AG04449 (cell line): Measurements from ENCODE around the gene UBXN10.
"Not testable (repeated sequence)": the region's sequence is repeated elsewhere in the genome, so short reads cannot be mapped to it uniquely, and the experiment has no call there.

Experiments used
- CTCF ChIA-PET: fragments of 350-600 bp; formaldehyde crosslinking; extraction: SDS; loops from one replicate; lab custom pipeline; 2021; ENCODE audit warnings: antibody characterized with exemption; lab: Yijun Ruan, JAX
- POLR2A ChIA-PET: fragments of 400-600, 350-600 bp; formaldehyde crosslinking; extraction: SDS; loops from one replicate; lab custom pipeline; 2020; ENCODE audit warnings: antibody characterized with exemption, inconsistent platforms; lab: Yijun Ruan, JAX
- DNase-seq: peaks from one replicate; pipeline ENCODE4 v3.0.0-alpha.2; 2010; ENCODE audit warnings: low read depth, low spot score
- H3K4me3 ChIP-seq: 2 replicates; pipeline ENCODE4 v1.5.1; 2011; ENCODE audit warnings: low read depth, mild to moderate bottlenecking, control low read depth, low read length
- TF ChIP-seq, protein P1 (sequence below): IDR thresholded peaks from one replicate; pipeline ENCODE4 v1.5.1; 2011; ENCODE audit warnings: mild to moderate bottlenecking, moderate library complexity, low read length, control low read depth, inconsistent platforms; ENCODE audit not compliant: insufficient read depth; ENCODE audit errors: missing control alignments

UBXN10 gene

DNA sequence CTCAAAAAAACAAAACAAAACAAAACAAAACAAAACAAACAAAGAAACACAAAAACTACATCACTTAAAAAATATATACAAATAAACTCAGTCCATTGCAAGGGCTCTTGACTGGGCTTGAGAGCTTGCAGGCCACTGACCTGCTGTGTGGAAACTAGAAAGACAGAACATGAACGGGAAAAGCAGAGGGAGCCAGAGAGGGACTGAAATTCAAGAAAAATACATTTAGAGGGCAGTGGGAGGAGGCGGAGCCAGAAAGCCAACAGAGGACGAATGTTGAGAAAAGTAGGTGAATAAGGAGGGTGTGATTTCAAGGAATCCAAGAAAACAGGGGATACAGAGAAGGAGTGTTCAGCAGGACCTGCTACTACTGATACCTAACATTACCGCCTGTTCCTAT lies 41.8 kb downstream of the UBXN10 start:
- DNase-seq: no peak
- ChIA-PET POLR2A (no interaction called here), CTCF (interaction anchor here (1.0 to 2.7 kb wide), 4 partner anchors 15 to 266 kb away, joined by 4 to 10 read pairs (median 5); no protein-coding TSS in a partner anchor)
- TF ChIP-seq, protein P1, sequence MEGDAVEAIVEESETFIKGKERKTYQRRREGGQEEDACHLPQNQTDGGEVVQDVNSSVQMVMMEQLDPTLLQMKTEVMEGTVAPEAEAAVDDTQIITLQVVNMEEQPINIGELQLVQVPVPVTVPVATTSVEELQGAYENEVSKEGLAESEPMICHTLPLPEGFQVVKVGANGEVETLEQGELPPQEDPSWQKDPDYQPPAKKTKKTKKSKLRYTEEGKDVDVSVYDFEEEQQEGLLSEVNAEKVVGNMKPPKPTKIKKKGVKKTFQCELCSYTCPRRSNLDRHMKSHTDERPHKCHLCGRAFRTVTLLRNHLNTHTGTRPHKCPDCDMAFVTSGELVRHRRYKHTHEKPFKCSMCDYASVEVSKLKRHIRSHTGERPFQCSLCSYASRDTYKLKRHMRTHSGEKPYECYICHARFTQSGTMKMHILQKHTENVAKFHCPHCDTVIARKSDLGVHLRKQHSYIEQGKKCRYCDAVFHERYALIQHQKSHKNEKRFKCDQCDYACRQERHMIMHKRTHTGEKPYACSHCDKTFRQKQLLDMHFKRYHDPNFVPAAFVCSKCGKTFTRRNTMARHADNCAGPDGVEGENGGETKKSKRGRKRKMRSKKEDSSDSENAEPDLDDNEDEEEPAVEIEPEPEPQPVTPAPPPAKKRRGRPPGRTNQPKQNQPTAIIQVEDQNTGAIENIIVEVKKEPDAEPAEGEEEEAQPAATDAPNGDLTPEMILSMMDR: no peak
- no peak overlapping the region for H3K4me3 ChIP-seq

DNA sequence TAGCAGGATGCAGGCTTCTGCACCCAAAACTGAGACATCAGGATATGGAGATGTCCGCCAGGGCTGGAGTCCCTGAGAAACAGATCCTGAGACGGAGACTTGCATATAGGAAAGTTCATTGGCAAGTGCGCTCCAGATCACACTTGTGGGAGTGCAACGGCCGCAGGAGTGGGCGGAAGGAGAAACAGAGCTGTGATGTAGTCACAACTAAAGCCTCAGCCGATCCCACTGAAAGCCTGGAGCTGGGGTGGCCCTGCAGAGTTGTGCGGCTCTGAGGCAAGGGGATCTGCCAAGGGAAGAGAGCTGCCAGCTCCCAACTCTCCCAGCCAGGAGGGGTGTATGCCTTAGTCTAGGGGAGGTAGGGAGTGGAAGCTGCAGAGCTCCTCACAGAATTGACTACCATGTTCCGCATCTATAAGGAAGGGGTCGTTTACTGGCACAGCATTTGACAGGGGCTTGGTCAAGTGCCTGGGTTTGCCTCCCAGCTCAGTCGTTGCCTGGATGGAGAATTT lies 42.5 kb downstream of the UBXN10 start:
- POLR2A ChIA-PET: no interaction called here
- no peak for DNase-seq
- TF ChIP-seq, protein P1: no peak
- CTCF ChIA-PET: interaction anchor here (1.0 to 2.7 kb wide), 4 partner anchors 15 to 265 kb away, joined by 4 to 10 read pairs (median 5); no protein-coding TSS in a partner anchor
- H3K4me3 ChIP-seq: no peak overlapping the region

DNA sequence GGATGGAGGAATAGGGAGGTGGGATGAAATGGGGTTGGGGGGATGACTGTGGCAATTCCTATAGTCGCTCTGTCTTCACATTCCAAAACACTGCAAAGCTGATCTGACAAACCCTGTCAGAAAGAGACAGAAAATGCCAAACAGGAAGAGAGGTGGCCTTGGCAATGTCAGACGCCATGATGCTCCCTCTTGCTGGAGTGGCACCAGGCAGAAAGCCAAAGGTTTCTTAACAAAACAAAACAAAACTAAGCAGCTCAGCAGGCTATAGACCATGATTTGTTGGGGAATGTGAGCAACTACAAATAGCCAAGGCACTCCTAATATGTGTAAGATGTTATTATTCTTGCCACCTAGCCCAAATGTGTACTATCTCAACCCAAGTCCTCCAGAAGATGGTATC lies 43.3 kb downstream of the UBXN10 start:
- POLR2A ChIA-PET: no interaction called here
- TF ChIP-seq, protein P1: no peak
- no peak overlapping the region for H3K4me3 ChIP-seq
- no peak for DNase-seq
- CTCF ChIA-PET: interaction anchor here (0.8 to 2.7 kb wide), 3 partner anchors 10 to 264 kb away, joined by 3 to 10 read pairs (median 4); no protein-coding TSS in a partner anchor

DNA sequence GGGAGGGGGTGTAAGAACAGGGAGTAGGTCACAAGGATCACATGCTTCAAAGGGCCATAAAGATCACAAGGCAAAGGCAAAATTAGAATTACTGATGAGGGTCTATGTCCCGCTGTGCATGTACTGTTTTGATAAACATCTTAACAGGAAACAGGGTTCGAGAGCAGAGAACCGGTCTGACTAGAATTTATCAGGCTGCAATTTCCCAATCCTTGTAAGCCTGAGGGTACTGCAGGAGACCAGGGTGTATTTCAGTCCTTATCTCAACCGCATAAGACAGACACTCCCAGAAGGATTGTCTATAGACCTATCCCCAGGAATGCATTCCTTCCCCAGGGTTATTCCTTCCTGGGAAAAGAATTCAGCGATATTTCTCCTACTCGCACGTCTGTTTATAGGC lies 46.7 kb downstream of the UBXN10 start:
- not testable (repeated sequence) for H3K4me3 ChIP-seq, DNase-seq
- CTCF ChIA-PET: interaction anchor here (1.1 to 4.6 kb wide), 7 partner anchors 14 to 314 kb away, joined by 3 to 35 read pairs (median 5); no protein-coding TSS in a partner anchor
- POLR2A ChIA-PET: interaction anchor here (0.7 kb wide), 1 partner anchor 262 kb away, joined by 3 read pairs; no protein-coding TSS in a partner anchor

DNA sequence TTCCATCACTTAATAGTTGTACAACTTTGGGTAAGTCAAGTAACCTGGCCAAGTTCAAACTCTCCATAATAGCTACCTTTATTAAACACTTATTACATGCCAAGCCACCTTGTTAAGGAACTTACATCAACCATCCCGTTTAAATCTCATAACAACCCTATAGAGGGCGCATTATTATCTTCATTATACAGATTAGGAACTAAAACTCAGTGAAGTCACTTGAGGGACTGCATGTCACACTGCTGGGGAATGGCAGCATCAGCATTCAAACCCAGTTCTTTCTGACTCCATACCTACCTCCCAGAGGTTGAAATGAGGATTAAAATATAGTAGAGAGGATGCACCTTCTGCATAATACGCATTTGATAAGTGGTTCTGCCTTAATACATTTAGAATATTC lies 47.5 kb downstream of the UBXN10 start:
- POLR2A ChIA-PET: no interaction called here
- no peak overlapping the region for H3K4me3 ChIP-seq
- TF ChIP-seq, protein P1: peak; percentile 18
- no peak for DNase-seq
- CTCF ChIA-PET: interaction anchor here (0.7 to 4.6 kb wide), 12 partner anchors 14 to 328 kb away, joined by 3 to 35 read pairs (median 3); no protein-coding TSS in a partner anchor

DNA sequence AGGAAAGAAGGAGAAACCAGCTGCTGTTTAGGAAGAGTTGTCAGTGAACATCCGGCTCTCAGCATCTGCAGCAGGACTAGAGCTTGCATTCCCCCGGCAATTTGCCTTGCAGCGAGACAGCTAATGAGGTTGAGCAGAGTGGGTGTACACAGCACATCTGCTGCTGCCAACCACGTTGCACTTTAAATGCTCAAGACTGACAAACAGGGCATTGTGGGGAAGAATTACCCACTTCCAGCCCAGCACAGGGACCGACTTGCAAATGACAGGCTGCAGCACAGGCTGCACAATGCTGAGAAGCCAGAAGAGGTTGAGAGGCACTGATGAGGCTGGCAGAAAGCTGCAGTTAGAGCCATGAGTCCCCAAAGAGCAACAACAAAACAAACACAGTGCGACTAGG lies 48.0 kb downstream of the UBXN10 start:
- DNase-seq: no peak
- CTCF ChIA-PET: interaction anchor here (1.0 to 4.6 kb wide), 13 partner anchors 15 to 328 kb away, joined by 3 to 35 read pairs (median 3); no protein-coding TSS in a partner anchor
- TF ChIP-seq, protein P1: no peak
- POLR2A ChIA-PET: no interaction called here
- H3K4me3 ChIP-seq: no peak overlapping the region
